Mesothelial cell of epicardium (in vitro differentiated cells): Measurements from ENCODE around the gene ABCA2. TPM values are rescaled to one million over a fixed set of nuclear protein-coding genes. Genes with fewer than 3 reads are reported as not detected.

Source experiments
- DNase-seq, 2 experiments: peaks; one replicate each; pipeline ENCODE4 v3.0.0; 2021; ENCODE audit warnings: low spot score in 2 of 2; ENCODE audit not compliant: unreplicated experiment in 2 of 2
- H3K27ac Mint-ChIP-seq: 2 replicates; pipeline ENCODE4 v1.8.0; 2021; ENCODE audit warnings: mixed read lengths
- H3K27me3 Mint-ChIP-seq: 2 replicates; pipeline ENCODE4 v1.8.0; 2021; ENCODE audit warnings: low read depth, mixed read lengths
- H3K36me3 Mint-ChIP-seq: 2 replicates; pipeline ENCODE4 v1.8.0; 2021; ENCODE audit warnings: mixed read lengths
- H3K4me1 Mint-ChIP-seq: 2 replicates; pipeline ENCODE4 v1.8.0; 2021; ENCODE audit warnings: mixed read lengths
- H3K4me3 Mint-ChIP-seq: 2 replicates; pipeline ENCODE4 v1.8.0; 2021; ENCODE audit warnings: mild to moderate bottlenecking, moderate library complexity, mixed read lengths
- H3K9me3 Mint-ChIP-seq: 2 replicates; pipeline ENCODE4 v1.8.0; 2021; ENCODE audit warnings: mixed read lengths
- total RNA-seq: library from RNA; stranded (reverse); gene quantifications from 3 replicates; pipeline ENCODE4 v1.2.1, GENCODE V29; 2021
- TF ChIP-seq, protein P1 (sequence below): fragments of 200-600 bp; sonication (generic); IDR thresholded peaks from one replicate; pipeline ENCODE4 v1.5.0; 2021; ENCODE audit warnings: antibody characterized with exemption; ENCODE audit not compliant: unreplicated experiment

Gene ABCA2
- total RNA-seq, 1 donor from 2014 or later: 58.7 TPM

DNA sequence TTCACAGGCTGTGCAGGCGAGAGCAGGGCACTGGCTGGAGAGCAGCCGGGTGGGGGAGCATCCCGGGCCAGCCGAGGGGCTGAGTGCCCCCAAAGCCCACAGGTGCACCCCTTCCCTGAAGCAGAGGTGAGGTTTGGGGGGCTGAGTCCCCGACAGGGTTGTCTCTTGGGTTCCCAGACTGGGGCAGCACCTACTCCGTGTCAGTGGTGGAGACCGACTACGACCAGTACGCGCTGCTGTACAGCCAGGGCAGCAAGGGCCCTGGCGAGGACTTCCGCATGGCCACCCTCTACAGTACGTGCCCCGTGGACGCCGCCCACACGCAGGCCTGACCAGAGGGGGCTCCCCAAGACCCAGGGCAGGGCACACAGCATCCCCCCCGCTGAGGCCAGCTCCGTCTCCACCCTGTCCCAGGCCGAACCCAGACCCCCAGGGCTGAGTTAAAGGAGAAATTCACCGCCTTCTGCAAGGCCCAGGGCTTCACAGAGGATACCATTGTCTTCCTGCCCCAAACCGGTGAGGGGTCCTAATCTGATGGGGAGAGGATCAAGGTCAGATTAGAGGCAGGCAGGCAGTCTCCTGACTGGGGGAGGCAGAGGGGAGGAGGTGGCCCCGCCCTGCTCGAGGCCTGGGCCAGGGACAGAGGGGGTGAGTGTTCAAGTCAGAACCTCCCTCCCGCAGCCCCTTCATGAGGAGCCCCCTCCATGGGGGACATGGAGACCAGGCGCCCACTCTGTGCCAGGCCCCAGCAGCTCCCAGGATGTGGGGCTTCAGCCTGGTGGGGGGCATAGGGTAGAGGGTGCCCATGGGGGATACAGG is 48.1 kb downstream of the ABCA2 start:
- Mint-ChIP-seq H3K27ac (no peak overlapping the region), H3K4me3 (no peak overlapping the region), H3K9me3 (no peaks in the 10 kb centered on the region), H3K36me3 (no peaks in the 10 kb centered on the region), H3K27me3 (peaks cover 13% of the 10 kb centered on the region), H3K4me1 (peaks cover 2% of the 10 kb centered on the region)
- TF ChIP-seq, protein P1, sequence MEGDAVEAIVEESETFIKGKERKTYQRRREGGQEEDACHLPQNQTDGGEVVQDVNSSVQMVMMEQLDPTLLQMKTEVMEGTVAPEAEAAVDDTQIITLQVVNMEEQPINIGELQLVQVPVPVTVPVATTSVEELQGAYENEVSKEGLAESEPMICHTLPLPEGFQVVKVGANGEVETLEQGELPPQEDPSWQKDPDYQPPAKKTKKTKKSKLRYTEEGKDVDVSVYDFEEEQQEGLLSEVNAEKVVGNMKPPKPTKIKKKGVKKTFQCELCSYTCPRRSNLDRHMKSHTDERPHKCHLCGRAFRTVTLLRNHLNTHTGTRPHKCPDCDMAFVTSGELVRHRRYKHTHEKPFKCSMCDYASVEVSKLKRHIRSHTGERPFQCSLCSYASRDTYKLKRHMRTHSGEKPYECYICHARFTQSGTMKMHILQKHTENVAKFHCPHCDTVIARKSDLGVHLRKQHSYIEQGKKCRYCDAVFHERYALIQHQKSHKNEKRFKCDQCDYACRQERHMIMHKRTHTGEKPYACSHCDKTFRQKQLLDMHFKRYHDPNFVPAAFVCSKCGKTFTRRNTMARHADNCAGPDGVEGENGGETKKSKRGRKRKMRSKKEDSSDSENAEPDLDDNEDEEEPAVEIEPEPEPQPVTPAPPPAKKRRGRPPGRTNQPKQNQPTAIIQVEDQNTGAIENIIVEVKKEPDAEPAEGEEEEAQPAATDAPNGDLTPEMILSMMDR: no peak
- DNase-seq: no peak

DNA sequence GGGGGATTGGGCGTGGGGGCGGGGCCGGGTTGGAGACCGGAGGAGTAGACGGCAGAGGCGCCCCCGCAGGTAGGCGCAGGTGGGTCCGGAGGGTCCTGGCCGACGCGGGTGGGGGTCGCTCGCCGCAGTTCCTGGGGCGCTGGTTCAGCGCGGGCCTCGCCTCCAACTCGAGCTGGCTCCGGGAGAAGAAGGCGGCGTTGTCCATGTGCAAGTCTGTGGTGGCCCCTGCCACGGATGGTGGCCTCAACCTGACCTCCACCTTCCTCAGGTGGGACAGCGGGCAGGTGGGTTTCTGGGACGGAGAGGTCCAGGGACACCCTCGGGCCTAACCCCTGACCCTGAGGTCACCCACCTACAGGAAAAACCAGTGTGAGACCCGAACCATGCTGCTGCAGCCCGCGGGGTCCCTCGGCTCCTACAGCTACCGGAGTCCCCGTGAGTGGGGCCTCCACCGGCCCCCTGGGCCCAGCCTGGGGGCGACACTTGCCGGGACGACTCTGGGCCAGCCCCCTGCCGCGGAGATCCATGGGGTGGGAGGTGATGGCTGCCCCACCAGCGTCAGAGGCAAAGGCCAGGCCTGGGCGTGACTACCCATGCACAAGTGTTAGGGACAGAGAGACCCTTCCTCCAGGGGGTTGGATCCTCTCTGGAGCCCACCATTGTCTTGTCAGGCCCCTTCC is 49.0 kb downstream of the ABCA2 start:
- H3K9me3 Mint-ChIP-seq: no peaks in the 10 kb centered on the region
- TF ChIP-seq, protein P1: no peak
- peaks cover 13% of the 10 kb centered on the region for H3K27me3 Mint-ChIP-seq
- no peak for DNase-seq
- no peak overlapping the region for H3K4me3 Mint-ChIP-seq
- no peak overlapping the region for H3K27ac Mint-ChIP-seq
- peaks cover 2% of the 10 kb centered on the region for H3K4me1 Mint-ChIP-seq
- H3K36me3 Mint-ChIP-seq: no peaks in the 10 kb centered on the region

DNA sequence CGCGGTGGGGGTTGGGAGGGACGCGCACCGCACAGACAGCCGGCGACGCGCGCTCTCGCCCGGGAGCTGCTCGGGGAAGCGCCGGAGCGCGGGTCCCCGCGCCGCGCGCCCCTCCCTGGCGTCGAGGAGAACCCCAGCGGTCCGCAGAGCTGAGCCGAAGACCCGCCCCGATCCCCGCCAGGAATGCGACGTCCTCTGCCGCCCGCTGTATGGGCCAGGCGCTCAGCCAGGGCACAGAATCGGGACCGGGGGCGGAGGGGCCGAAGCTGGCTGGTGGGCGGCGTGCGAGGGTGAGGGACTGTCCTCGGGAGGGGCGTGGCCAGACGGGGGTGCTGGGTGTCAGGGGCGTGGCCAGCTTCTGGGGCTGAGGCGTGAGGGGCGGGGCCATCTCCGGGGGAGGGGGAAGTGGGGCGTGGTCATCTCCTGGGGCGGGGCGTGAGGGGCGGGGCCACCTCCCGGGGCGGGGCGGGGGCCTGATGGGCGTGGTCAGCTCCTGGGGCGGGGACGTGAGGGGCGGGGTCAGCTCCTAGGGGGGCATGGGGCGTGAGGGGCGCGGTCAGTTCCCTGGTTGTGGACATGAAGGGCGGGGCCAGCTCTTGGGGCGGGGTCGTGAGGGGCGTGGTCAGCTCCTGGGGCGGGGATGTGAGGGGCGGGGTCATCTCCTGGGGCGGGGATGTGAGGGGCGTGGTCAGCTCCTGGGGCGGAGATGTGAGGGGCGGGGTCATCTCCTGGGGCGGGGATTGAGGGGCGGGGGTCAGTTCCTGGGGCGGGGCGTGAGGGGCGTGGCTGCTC is 49.8 kb downstream of the ABCA2 start:
- Mint-ChIP-seq H3K4me3 (peak overlapping the region; percentile 63), H3K9me3 (no peaks in the 10 kb centered on the region), H3K4me1 (peaks cover 2% of the 10 kb centered on the region), H3K27ac (no peak overlapping the region), H3K36me3 (no peaks in the 10 kb centered on the region), H3K27me3 (peaks cover 10% of the 10 kb centered on the region)
- TF ChIP-seq, protein P1: no peak
- DNase-seq: peak; percentile 68 to 75

DNA sequence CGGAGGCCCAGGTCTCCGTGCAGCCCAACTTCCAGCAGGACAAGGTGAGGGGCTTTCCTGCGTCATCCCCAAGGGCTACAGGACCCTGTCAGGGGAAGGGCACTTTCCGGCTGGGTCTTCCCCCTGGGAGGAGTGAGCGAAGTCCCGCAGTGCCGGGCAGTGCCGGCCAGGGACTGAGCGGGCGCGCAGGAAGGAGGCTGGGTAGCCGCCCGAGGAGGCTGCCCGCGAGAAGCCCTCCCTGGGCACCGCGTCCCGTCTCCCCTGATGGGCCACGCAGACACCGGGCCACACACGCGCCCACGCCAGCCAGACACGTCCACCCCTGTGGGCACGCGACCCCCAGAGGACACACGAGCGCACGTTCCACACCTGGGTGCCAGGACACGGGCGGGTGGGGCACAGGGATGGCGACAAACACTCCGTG is 50.4 kb downstream of the ABCA2 start:
- Mint-ChIP-seq H3K4me3 (peak overlapping the region; percentile 63), H3K4me1 (peaks cover 2% of the 10 kb centered on the region), H3K27me3 (peaks cover 10% of the 10 kb centered on the region), H3K27ac (no peak overlapping the region), H3K36me3 (no peaks in the 10 kb centered on the region), H3K9me3 (no peaks in the 10 kb centered on the region)
- TF ChIP-seq, protein P1: no peak
- no peak for DNase-seq

DNA sequence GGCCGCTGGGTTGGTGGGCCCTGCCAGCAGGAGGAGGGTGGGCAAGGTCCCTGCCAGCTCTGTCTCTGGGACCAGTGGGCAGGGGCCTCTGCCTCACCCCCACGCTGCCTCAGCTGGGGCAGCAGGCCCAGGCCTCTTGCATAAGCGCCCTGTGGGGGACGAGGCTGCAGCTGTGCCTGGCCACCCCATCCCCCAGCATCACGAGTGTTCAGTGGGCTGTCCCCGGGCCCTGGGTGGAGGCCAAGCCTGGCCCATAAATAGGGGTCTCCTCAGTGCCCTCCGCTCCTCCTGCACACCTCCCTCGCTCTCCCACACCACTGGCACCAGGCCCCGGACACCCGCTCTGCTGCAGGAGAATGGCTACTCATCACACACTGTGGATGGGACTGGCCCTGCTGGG is 50.8 kb downstream of the ABCA2 start, which contains the start of gene PTGDS:
Gene PTGDS (plus strand): TSS at position 282 of the 400 bp plus-strand sequence. CDS start 75 bp downstream, at position 357.
- Mint-ChIP-seq H3K9me3 (no peaks in the 10 kb centered on the region), H3K27ac (no peak within 1 kb of the TSS), H3K4me3 (peak within 1 kb of the TSS; percentile 63), H3K4me1 (peaks cover 2% of the 10 kb centered on the region), H3K27me3 (peaks cover 10% of the 10 kb centered on the region), H3K36me3 (no peaks in the 10 kb centered on the region)
- TF ChIP-seq, protein P1: no peak
- no peak for DNase-seq
